Measurements from ENCODE around the gene PVALEF.

DNA sequence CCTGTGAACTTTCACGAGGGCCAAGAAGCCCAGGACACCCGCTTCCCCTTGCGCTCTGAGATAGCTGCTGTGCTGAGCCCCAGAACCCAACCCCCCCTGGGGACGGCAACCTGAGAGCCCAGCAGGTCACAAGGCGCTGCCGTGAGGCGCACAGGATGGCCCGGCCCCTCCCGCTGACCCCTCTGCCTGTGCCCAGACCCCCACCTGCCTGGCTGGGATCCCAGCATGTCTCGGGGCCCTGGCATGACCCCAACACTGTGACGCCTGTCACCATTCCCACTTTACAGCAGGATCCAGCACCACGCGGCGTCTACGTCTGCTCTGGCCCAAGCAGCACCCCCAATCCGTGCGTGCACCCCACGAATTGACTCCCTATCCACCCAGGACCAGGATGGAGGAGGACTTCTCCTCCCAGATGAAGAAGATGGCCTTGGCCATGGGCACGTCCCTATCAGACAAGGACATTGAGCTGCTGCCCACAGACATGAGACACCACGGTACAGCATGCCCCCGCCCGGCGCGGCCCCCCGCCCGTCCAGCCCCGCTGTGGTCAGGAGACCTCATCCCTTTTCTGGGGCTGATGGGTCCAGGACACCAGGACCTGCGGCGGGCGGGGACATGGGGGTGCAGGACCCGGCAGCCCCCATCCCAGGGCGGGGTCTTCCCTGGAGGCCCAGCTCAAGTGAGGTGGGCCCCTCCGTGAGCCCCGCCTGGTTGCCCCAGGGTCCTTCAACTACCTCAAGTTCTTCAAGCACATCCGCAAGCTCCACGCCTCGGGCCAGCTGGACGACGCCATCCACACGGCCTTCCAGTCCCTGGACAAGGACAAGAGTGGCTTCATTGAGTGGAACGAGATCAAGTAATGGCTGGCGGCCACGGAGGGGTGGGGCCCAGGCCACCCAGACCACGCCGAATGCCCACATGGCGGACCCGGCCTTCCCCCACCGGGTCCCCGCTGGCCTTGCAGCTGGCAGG is 15.8 kb downstream of the PVALEF start:
- TF ChIP-seq, protein P1, sequence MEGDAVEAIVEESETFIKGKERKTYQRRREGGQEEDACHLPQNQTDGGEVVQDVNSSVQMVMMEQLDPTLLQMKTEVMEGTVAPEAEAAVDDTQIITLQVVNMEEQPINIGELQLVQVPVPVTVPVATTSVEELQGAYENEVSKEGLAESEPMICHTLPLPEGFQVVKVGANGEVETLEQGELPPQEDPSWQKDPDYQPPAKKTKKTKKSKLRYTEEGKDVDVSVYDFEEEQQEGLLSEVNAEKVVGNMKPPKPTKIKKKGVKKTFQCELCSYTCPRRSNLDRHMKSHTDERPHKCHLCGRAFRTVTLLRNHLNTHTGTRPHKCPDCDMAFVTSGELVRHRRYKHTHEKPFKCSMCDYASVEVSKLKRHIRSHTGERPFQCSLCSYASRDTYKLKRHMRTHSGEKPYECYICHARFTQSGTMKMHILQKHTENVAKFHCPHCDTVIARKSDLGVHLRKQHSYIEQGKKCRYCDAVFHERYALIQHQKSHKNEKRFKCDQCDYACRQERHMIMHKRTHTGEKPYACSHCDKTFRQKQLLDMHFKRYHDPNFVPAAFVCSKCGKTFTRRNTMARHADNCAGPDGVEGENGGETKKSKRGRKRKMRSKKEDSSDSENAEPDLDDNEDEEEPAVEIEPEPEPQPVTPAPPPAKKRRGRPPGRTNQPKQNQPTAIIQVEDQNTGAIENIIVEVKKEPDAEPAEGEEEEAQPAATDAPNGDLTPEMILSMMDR (IDR thresholded peaks at IDR 0.05), result no peak
- TF ChIP-seq EP300 (IDR thresholded peaks at IDR 0.05), result no peak
